Activated naive CD4-positive, alpha-beta T cell treated with anti-CD3 and anti-CD28 coated beads, Interleukin-2, amount 10 ng/mL, durations not matched to agents 7 days and 5 days (primary cell): ENCODE data around the gene COL21A1.

Experiments used
- CTCF ChIA-PET: fragments of 350-600 bp; sonication (Branson Sonifier 250); formaldehyde crosslinking; loops from one replicate; lab custom pipeline; 2021; ENCODE audit warnings: antibody characterized with exemption; lab: Charles Lee
- DNase-seq: peaks from one replicate; pipeline ENCODE4 v3.0.0-alpha.2; 2020
- H3K27ac Mint-ChIP-seq: one replicate; pipeline ENCODE4 v1.8.0; 2021; ENCODE audit warnings: mild to moderate bottlenecking, moderate library complexity, mixed read lengths
- H3K27me3 Mint-ChIP-seq: one replicate; pipeline ENCODE4 v1.8.0; 2021; ENCODE audit warnings: mild to moderate bottlenecking, mixed read lengths
- H3K36me3 Mint-ChIP-seq: one replicate; pipeline ENCODE4 v1.8.0; 2021; ENCODE audit warnings: mixed read lengths
- H3K4me1 Mint-ChIP-seq: one replicate; pipeline ENCODE4 v1.8.0; 2021; ENCODE audit warnings: mixed read lengths
- H3K4me3 Mint-ChIP-seq: one replicate; pipeline ENCODE4 v1.8.0; 2021; ENCODE audit warnings: mild to moderate bottlenecking, moderate library complexity, mixed read lengths
- H3K9me3 Mint-ChIP-seq: one replicate; pipeline ENCODE4 v1.8.0; 2021; ENCODE audit warnings: mixed read lengths

Gene COL21A1

DNA sequence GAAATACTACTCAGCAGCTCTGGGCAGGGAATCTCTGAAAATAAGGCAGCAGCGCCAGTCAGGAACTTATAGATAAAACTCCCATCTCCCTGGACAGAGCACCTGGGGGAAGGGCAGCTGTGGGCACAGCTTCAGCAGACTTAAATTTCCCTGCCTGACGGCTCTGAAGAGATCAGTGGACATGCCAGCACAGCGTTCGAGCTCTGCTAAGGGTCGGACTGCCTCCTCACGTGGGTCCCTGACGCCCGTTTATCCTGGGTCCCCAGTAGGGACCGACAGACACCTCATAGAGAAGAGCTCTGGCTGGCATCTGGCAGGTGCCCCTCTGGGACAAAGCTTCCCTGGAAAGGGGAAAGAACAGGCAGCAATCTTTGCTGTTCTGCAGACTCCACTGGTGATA is 59.0 kb downstream of the COL21A1 start:
- no peaks in the 10 kb centered on the region for H3K36me3 Mint-ChIP-seq
- H3K4me1 Mint-ChIP-seq = no peaks in the 10 kb centered on the region
- H3K27ac Mint-ChIP-seq = no peak overlapping the region
- CTCF ChIA-PET = no interaction called here
- H3K4me3 Mint-ChIP-seq = no peak overlapping the region
- H3K27me3 Mint-ChIP-seq = no peaks in the 10 kb centered on the region
- H3K9me3 Mint-ChIP-seq = peaks cover 10% of the 10 kb centered on the region
- no peak for DNase-seq

DNA sequence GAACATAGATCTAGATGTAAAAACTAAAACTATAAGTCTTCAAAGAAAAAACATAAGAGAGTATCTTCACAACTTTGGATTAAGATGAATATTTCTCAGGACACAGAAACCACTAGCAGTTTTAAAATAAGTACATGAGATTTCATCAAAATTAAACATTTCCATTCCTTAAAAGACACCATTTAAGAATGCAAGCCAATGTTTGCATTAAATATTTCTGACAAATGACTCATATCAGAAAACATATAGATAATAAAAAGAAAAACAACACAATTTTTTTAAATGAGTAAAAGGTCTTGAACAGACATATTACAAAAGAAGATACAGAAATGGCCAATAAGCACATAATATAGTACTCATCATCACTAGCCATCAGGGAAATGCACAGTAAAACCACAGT is 59.7 kb downstream of the COL21A1 start:
- CTCF ChIA-PET = no interaction called here
- Mint-ChIP-seq H3K27ac (no peak overlapping the region), H3K27me3 (no peaks in the 10 kb centered on the region), H3K4me1 (no peaks in the 10 kb centered on the region), H3K36me3 (no peaks in the 10 kb centered on the region), H3K9me3 (peaks cover 10% of the 10 kb centered on the region), H3K4me3 (no peak overlapping the region)
- DNase-seq = no peak

DNA sequence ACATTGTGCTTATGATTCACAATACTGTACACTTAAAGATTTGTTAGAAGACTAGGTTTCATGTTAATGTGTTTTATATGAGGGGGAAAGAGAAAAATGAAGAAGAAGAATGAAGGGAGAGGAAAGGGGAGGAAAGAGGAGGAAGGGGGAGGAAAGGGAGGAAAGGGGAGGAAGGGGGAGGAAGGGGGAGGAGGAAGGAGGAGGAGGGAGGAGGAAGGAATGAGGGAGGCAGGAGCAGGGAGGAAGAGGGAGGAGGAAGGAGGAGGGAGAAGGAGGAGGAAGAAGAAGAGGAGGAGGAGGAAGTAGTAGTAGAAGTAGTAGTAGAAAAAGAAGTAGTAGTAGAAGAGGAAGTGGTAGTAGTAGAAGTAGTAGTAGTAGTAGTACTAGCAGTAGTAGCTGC is 70.6 kb downstream of the COL21A1 start:
- Mint-ChIP-seq H3K27ac (no peak overlapping the region), H3K27me3 (no peaks in the 10 kb centered on the region), H3K4me1 (no peaks in the 10 kb centered on the region), H3K9me3 (peaks cover 22% of the 10 kb centered on the region), H3K4me3 (no peak overlapping the region), H3K36me3 (no peaks in the 10 kb centered on the region)
- no peak for DNase-seq
- CTCF ChIA-PET = no interaction called here

DNA sequence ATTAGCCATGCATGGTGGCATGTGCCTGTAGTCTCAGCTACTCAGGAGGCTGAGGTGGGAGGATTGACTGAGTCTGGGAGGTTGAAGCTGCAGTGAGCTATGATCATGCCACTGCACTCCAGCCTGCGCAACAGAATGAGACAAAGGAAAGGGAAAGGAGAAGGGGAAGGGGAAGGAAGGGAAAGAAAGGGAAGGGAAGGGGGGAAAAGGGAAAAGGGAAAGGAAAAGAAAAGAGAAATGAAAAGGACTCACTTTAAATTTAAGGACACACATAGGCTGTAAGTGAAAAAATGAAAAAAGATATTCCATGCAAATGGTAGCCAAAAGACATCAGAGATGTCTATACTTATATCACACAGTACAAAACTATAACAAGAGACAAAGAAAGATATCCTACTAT is 74.2 kb downstream of the COL21A1 start:
- no peaks in the 10 kb centered on the region for H3K27me3 Mint-ChIP-seq
- no peaks in the 10 kb centered on the region for H3K4me1 Mint-ChIP-seq
- no peak overlapping the region for H3K27ac Mint-ChIP-seq
- CTCF ChIA-PET = no interaction called here
- no peaks in the 10 kb centered on the region for H3K36me3 Mint-ChIP-seq
- no peak overlapping the region for H3K4me3 Mint-ChIP-seq
- DNase-seq = no peak
- peaks cover 27% of the 10 kb centered on the region for H3K9me3 Mint-ChIP-seq

DNA sequence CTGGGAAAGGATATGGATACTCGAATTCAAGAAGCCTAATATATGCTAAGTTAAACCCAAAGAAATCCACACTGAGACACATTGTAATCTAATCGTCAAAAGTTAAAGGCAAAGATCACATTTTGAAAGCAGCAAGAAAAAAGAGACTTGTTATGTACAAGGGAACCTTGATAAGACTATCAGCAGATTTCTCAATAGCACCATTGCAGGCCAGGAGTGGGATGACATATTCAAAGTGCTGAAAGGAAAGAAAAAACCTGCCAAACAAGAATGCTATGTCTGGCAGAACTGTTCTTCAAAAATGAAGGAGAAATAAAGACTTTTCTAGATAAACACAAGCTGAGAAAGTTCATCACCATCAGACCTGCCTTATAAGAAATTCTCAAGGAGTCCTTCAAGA is 75.2 kb downstream of the COL21A1 start:
- Mint-ChIP-seq H3K27ac (no peak overlapping the region), H3K9me3 (peaks cover 27% of the 10 kb centered on the region), H3K27me3 (no peaks in the 10 kb centered on the region), H3K4me3 (no peak overlapping the region), H3K36me3 (no peaks in the 10 kb centered on the region), H3K4me1 (no peaks in the 10 kb centered on the region)
- DNase-seq = no peak
- CTCF ChIA-PET = no interaction called here

DNA sequence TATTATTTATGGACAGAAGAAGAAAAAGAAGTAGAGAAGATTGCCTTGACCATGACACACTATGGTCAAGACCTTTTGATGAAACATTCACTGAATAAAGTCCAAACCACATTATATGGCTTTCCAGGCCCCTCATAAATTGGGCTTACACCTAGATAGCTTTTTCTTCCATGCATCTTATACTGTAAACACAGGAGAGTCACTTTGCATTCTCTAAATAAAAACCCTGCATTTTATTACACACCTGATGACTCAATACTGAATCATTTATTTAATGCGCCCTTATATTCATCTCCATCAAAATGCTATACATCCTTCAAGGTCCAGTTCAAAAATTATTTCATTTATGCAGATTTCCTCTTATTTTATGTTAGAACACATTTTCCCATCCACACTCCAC is 78.0 kb downstream of the COL21A1 start:
- DNase-seq = no peak
- Mint-ChIP-seq H3K27me3 (no peaks in the 10 kb centered on the region), H3K9me3 (peaks cover 19% of the 10 kb centered on the region), H3K27ac (no peak overlapping the region), H3K4me1 (no peaks in the 10 kb centered on the region), H3K4me3 (no peak overlapping the region), H3K36me3 (no peaks in the 10 kb centered on the region)
- CTCF ChIA-PET = no interaction called here

DNA sequence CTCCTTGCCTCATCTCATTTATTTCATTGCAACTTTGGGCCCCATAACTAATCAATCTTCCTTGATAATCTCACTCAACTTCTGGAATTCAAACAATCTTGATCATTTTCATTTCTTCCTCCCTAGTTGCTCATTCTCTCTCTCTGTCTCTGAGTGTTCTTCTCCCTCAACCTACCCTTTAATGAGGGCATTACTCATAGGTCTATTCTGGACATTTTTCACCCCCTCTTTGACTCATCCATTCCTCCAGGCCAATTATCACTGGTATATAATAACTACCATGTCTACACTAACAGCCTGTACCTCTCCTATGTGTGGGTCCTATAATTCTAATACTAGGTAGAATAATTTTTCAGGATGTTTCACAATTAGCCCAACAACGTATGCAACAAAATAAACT is 78.8 kb downstream of the COL21A1 start:
- no peak overlapping the region for H3K27ac Mint-ChIP-seq
- no peak overlapping the region for H3K4me3 Mint-ChIP-seq
- H3K36me3 Mint-ChIP-seq = no peaks in the 10 kb centered on the region
- DNase-seq = no peak
- no peaks in the 10 kb centered on the region for H3K4me1 Mint-ChIP-seq
- no peaks in the 10 kb centered on the region for H3K27me3 Mint-ChIP-seq
- H3K9me3 Mint-ChIP-seq = peaks cover 17% of the 10 kb centered on the region
- CTCF ChIA-PET = no interaction called here

DNA sequence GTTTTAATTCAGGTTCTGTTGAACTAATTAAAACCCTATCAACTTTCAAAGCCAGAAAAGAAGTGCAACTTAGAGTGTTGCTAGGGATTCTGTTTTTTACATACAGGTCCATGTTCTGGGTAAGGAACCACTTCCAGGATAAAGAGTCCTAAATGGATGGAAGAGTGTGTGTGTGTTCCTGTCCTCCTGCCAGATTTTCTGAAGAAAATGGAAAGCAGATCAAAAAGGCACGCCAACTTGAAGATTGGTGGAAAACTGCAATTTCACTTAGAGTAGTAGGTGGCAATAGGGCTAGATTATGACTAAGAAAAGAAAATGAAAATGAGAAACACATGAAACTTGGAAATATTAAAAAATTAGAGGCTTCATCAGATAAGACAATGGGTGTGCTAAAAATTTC is 85.3 kb downstream of the COL21A1 start:
- no peak overlapping the region for H3K27ac Mint-ChIP-seq

DNA sequence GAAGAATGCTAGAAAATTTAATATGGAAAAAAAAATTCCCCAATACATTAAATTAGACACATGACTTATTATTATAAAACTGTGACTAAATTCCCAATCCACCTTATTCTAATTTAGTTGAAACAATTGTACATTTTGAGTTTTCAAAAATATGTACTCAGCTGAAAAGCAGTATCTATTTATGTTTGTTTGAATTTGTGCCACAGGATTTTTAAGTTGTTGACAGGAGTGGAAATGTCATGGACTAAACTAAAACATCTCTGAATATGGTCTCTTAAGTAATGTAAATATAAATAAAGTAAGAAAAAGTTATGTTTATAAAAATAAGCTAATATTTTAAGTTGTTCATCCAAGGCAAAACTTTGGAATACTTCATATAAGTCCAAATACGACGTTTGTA is 86.9 kb downstream of the COL21A1 start:
- Mint-ChIP-seq H3K4me3 (no peak overlapping the region), H3K27ac (no peak overlapping the region), H3K4me1 (no peaks in the 10 kb centered on the region), H3K27me3 (no peaks in the 10 kb centered on the region), H3K9me3 (peaks cover 4% of the 10 kb centered on the region), H3K36me3 (no peaks in the 10 kb centered on the region)
- no peak for DNase-seq
- CTCF ChIA-PET = interaction anchor here (0.8 kb wide), 1 partner anchor 1483 kb away, joined by 3 read pairs; no protein-coding TSS in a partner anchor

More for the DNA sequence above, 85.3 kb downstream of the COL21A1 start:
- no peaks in the 10 kb centered on the region for H3K4me1 Mint-ChIP-seq
- CTCF ChIA-PET = no interaction called here
- peaks cover 4% of the 10 kb centered on the region for H3K9me3 Mint-ChIP-seq
- no peak overlapping the region for H3K4me3 Mint-ChIP-seq
- H3K27me3 Mint-ChIP-seq = no peaks in the 10 kb centered on the region
- no peaks in the 10 kb centered on the region for H3K36me3 Mint-ChIP-seq
- DNase-seq = no peak

DNA sequence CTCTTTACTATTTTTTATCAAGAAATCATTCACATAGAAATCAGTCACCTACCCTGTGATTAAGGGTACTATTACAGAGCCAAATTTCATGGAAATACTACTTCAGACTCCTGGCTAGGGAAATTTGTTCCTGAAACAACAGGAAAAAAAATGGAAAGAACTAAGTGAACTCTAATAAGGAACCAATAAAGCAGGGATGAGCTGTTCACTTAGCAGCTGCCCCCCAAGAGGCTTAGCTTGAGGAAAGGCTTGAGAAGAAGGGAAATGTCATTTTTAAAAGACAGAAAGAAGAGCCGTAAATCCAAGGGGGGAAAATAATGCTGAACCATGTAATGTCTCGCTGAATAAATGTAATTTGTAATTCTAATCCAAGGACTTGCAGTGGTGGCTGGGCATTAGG is 88.8 kb downstream of the COL21A1 start:
- Mint-ChIP-seq H3K27me3 (no peaks in the 10 kb centered on the region), H3K4me3 (no peak overlapping the region), H3K36me3 (no peaks in the 10 kb centered on the region), H3K27ac (no peak overlapping the region), H3K9me3 (peaks cover 7% of the 10 kb centered on the region), H3K4me1 (no peaks in the 10 kb centered on the region)
- CTCF ChIA-PET = no interaction called here
- no peak for DNase-seq

DNA sequence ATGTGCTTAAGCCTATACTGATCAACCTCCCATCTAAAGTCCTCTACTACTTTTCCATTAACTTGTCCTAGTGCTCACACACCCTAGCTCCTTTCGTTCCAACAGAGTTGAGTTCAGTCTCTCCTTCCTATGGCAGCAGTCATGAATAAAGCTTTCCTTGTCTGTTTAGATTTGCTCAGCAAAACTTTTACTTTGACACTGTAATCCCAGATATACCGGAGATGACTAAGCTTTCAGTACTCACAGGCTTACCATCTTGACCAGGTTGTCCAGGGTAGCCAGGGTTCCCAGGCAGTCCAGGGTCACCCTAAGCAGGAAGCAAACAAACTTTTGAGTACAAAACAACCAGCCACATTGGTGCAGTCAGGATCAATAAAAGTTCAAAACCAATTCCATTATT is 90.7 kb downstream of the COL21A1 start:
- CTCF ChIA-PET = no interaction called here
- no peaks in the 10 kb centered on the region for H3K4me1 Mint-ChIP-seq
- H3K27ac Mint-ChIP-seq = no peak overlapping the region
- H3K36me3 Mint-ChIP-seq = no peaks in the 10 kb centered on the region
- DNase-seq = no peak
- peaks cover 6% of the 10 kb centered on the region for H3K9me3 Mint-ChIP-seq
- no peak overlapping the region for H3K4me3 Mint-ChIP-seq
- H3K27me3 Mint-ChIP-seq = no peaks in the 10 kb centered on the region

DNA sequence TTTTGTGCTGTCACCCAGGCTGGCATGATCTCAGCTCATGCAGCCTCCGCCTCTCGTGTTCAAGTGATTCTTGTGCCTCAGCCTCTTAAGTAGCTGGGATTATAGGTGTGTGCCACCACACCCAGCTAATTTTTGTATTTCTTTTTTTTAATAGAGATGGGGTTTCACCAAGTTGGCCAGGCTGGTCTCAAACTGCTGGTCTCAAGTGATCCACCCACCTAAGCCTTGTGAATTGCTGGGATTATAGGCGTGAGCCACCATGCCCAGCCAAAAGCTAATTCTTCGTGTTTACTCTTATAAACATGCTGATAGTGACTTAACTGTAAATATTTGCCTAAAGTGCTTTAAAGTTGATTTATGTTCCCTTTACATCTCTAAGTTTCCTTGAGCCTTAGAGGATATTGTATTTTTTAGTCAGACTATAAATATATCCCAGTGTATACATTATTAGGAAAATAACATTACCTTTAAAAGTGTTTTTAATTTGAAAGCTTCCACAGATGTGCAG is 91.7 kb downstream of the COL21A1 start:
- Mint-ChIP-seq H3K27ac (no peak overlapping the region), H3K4me3 (no peak overlapping the region)

DNA sequence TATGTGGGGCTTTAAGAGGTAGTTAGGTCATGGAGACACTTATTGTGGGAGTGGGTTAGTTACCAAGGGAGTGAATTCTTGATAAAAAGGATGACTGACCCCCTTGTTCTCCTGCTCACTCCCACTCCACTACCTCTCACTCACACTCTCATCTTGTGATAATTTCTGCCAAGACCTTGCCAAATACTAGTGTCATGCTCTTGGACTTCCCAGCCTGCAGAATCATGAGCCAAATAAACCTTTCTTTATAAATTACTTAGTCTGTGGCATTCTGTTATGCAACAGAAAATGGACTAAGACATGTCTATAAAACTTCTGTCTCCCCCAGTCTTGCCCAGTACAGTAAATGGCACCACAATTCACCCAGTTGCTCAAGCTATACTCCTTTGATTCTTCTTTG is 93.3 kb downstream of the COL21A1 start:
- H3K9me3 Mint-ChIP-seq = peaks cover 4% of the 10 kb centered on the region
- no peak overlapping the region for H3K4me3 Mint-ChIP-seq
- CTCF ChIA-PET = no interaction called here
- no peaks in the 10 kb centered on the region for H3K4me1 Mint-ChIP-seq
- DNase-seq = no peak
- H3K27ac Mint-ChIP-seq = no peak overlapping the region
- no peaks in the 10 kb centered on the region for H3K27me3 Mint-ChIP-seq
- no peaks in the 10 kb centered on the region for H3K36me3 Mint-ChIP-seq

More for the DNA sequence above, 91.7 kb downstream of the COL21A1 start:
- CTCF ChIA-PET = no interaction called here
- Mint-ChIP-seq H3K27me3 (no peaks in the 10 kb centered on the region), H3K36me3 (no peaks in the 10 kb centered on the region), H3K4me1 (no peaks in the 10 kb centered on the region), H3K9me3 (peaks cover 4% of the 10 kb centered on the region)
- no peak for DNase-seq

DNA sequence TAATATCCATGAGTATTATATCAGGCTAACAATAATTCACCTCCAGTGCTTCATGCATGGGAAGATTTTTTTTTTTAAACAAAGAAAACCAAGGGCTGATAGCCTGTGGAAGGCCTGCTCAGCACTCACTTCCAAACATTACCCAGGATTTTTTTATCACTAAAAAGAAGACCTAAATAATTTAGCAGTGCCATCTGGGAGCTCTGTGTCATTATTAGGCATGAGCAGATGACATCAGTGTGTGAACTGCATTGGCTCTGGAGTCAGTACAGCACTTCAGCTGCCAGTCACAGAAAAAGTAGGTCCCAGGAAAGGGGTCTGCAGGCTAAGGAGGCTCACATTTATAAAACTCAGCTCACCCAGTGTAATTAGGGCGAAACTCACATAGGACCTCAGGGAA is 94.8 kb downstream of the COL21A1 start:
- no peaks in the 10 kb centered on the region for H3K36me3 Mint-ChIP-seq

DNA sequence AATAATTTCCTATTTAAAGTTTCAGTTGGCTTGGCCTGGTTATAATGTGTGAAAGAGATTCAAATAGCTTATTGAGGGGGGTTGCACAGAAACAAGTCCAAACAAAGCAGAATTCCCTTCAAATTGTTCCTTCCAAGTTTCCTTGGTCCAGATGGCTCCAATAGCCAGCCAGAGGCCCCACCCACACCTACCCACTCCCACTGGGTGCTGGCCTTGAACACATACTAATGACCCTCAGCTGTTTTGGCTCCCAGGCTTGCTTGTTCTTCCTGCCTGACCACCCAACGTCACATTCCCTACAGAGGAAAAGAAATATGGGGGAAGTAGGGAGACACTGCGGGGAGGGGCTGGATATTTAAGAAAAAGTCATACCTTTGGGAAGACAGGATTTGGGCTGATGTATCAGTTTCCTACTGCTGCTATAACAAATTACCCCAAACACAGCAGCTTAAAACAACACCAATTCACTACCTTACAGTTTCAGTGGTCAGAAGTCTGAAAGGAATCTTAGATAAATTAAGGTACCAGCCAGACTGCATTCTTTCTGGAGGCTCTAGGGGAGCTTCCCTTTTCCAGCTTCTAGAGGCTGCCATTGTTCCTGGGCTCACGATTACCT is 95.7 kb downstream of the COL21A1 start:
- no peaks in the 10 kb centered on the region for H3K36me3 Mint-ChIP-seq
- no peak overlapping the region for H3K27ac Mint-ChIP-seq
- H3K27me3 Mint-ChIP-seq = no peaks in the 10 kb centered on the region
- CTCF ChIA-PET = no interaction called here
- H3K9me3 Mint-ChIP-seq = peaks cover 9% of the 10 kb centered on the region
- no peaks in the 10 kb centered on the region for H3K4me1 Mint-ChIP-seq
- DNase-seq = no peak
- H3K4me3 Mint-ChIP-seq = no peak overlapping the region

More for the DNA sequence above, 94.8 kb downstream of the COL21A1 start:
- CTCF ChIA-PET = no interaction called here
- DNase-seq = no peak
- Mint-ChIP-seq H3K27me3 (no peaks in the 10 kb centered on the region), H3K9me3 (peaks cover 9% of the 10 kb centered on the region), H3K4me3 (no peak overlapping the region), H3K27ac (no peak overlapping the region), H3K4me1 (no peaks in the 10 kb centered on the region)
